ENCODE data around the gene SUGCT. TPM values are rescaled to one million over a fixed set of nuclear protein-coding genes. Genes with fewer than 3 reads are reported as not detected.

SUGCT gene
- total and polyA plus RNA-seq, 2 of the 13 experiments (the other 11 are each of a cell fraction or from before 2014, with no cell fraction given) = 10.1 to 22.2 TPM

- TF ChIP-seq ZNF609 (CRISPR knock-in tag; IDR thresholded peaks at IDR 0.05; ENCODE audit: borderline replicate concordance) (no peak), ISX (CRISPR knock-in tag; conservative IDR thresholded peaks at IDR 0.05) (no peak), ZNF317 (CRISPR knock-in tag; IDR thresholded peaks at IDR 0.05) (no peak), MAFK (conservative IDR thresholded peaks at IDR 0.05 in 1 of 2, IDR thresholded peaks at IDR 0.05 in 1 of 2; ENCODE audit: low read length in 2 of 2) (no peak), ZNF616 (CRISPR knock-in tag; IDR thresholded peaks at IDR 0.05; ENCODE audit: low read depth) (no peak), FOXJ3 (CRISPR knock-in tag; IDR thresholded peaks at IDR 0.05; ENCODE audit: borderline replicate concordance) (no peak; the same call in 1 of the 2 replicates), TCF7L2 (IDR thresholded peaks at IDR 0.05; ENCODE audit: low read depth, low read length) (no peak), POLR2AphosphoS5 (IDR thresholded peaks at IDR 0.05; ENCODE audit: low read depth, low read length) (no peak), SNAPC2 (CRISPR knock-in tag; IDR thresholded peaks at IDR 0.05) (no peak), PCBP1 (IDR thresholded peaks at IDR 0.05; ENCODE audit: borderline replicate concordance, low read depth, low read length) (no peak), STAT5B (CRISPR knock-in tag; IDR thresholded peaks at IDR 0.05) (no peak), ZNF292 (CRISPR knock-in tag; IDR thresholded peaks at IDR 0.05; ENCODE audit: borderline replicate concordance, low read depth) (0 out of 2 replicates have a peak, but pooled peaks have one; percentile 12), ZNF484 (CRISPR knock-in tag; IDR thresholded peaks at IDR 0.05; ENCODE audit: borderline replicate concordance, low read depth) (no peak), TFE3 (CRISPR knock-in tag; IDR thresholded peaks at IDR 0.05) (no peak), ZNF530 (CRISPR knock-in tag; IDR thresholded peaks at IDR 0.05; ENCODE audit: low read depth) (no peak), HDAC2 (CRISPR knock-in tag; IDR thresholded peaks at IDR 0.05) (no peak; the same call in 1 of the 2 replicates), SUZ12 (IDR thresholded peaks at IDR 0.05; ENCODE audit: low read depth, low read length) (no peak), CREBL2 (CRISPR knock-in tag; IDR thresholded peaks at IDR 0.05; ENCODE audit: borderline replicate concordance) (no peak), CAMTA2 (CRISPR knock-in tag; IDR thresholded peaks at IDR 0.05; ENCODE audit: borderline replicate concordance) (no peak), ZNF382 (CRISPR knock-in tag; IDR thresholded peaks at IDR 0.05; ENCODE audit: borderline replicate concordance) (no peak), ONECUT2 (CRISPR knock-in tag; IDR thresholded peaks at IDR 0.05) (no peak)
These were observed 625.6 kb downstream of the SUGCT start (continued) for GRCh38 chr7:40760293-40760964.
